NCI-H1930 (cell line): Measurements from ENCODE around the gene SLFN12L.
"Not testable (repeated sequence)": the region's sequence is repeated elsewhere in the genome, so short reads cannot be mapped to it uniquely, and the experiment has no call there.

Source experiments
- DNase-seq, 2 experiments: peaks; one replicate each; lab custom pipeline; 2025; lab: John Stamatoyannopoulos, UW

SLFN12L gene

DNA sequence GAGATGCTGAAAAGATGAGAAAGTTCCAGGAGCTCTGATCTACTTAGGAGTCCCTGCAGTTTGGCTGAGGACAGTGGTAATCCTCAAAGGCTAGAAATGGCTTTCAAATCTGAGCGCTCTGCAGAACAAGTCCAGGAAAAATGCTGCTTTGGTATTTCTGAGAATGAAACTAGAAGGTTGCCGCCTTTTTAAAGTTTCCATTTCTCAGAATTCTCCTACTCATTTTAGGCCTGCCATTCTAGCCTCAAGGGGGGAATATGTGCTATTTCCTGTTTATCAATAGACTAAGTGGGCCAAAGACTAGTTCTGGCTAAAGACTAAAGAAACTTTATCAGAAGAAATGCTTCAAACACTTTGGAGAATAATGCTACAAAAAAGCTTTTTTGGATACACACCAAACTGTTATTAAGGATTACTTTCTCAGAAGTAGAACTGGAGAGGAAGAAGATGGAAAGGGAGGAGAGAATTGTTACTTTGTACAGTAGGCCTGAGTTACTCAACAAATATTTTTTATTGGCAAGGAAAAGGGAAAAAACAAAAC is at the start of gene SLFN12L:
SLFN12L (minus strand) TSS at position 78 of the 541 bp plus-strand sequence. CDS start 15,314 bp downstream, outside the sequence.
- no peak for DNase-seq

DNA sequence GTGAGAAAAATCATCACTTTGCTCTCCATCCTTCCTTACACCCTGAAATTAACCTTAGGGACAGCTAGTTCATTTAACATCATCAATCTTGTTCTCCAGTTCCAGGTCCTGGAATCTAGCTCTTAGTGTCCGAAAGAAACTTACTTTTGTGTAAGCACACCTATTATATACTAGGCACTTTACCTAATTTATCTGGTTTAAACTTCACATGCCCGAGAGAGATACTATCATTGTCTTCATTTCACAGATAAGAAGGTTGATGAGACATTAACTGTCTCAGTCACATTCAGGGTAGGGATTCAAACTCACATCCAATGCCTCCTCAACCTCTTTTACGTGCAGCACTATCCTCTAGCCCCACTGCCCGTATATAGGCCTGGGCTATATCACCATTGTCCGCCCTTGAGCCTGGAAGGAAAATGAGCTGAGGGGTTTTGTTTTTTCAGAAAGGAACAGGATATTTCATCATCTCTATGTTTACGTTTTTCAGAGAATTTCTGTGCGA is 49.1 kb upstream of the SLFN12L start:
- no peak for DNase-seq

DNA sequence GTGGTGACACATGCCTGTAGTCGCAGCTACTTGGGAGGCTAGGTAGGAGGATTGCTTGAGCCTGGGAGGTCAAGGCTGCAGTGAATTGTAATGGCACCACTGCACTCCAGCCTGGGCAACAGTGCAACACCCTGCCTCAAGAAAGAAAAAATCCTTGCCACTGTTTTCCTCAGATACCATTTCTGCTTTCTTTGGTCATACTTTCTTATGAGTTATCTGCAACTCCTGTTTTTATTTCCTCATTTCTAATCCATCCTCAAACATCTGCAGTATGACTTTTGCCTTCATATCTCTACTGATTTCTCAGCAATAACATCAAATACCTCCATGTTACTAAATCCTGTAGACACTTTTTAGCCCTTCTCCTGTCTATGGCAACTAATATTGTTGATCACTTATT is 46.6 kb upstream of the SLFN12L start:
- no peak for DNase-seq

- no peak for DNase-seq
Measured at GRCh38 chr17:35578929-35579432, 41.5 kb upstream of the SLFN12L start.

- peak; percentile 81 to 90 for DNase-seq
Measured at GRCh38 chr17:35578197-35578928, 40.9 kb upstream of the SLFN12L start, which contains the start of gene PEX12. PEX12 (minus strand) TSS chr17:35578571; CDS start chr17:35578021, 550 bp downstream.

GRCh38 chr17:35577830-35578196 is 40.3 kb upstream of the SLFN12L start:
- DNase-seq, result no peak

DNA sequence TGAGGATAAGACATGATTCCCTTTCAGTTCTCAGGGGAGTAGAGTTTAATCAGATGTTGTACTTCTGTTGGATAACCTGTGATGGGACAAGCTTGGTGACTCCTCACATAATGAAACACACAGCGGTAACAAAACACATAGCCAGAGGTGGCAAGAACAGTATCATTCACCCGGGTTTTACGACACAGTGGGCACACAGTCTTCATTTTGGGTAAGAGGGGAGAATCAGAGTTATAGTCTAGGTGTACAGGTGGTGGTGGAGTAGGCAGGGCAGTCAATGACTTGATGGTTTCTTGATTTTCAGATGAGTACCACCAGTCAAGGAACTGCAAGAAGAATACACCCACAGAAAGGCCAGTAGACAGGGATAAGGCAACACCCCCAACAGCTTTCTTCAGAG is 38.3 kb upstream of the SLFN12L start:
- no peak for DNase-seq

DNA sequence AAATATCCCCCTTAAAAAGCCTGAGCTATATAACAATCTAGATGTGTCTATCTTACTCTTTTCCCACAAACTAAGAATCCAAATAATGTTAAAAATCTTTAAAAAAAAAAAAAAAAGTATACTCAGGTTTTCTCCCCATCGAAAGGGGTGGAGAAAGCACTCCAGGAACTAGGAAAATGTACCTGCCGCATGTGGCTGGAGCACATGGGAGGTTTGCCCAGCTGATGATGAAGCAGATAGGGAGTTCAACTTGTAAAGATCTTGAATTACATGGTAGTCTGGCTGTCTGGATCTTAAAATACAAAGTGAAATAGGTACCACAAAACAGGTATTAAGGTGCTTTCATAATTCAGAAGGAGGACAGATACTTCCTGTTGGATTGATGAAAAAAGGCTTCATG is 31.9 kb upstream of the SLFN12L start:
- no peak for DNase-seq

GRCh38 chr17:35568561-35568960 is 31.1 kb upstream of the SLFN12L start:
- no peak for DNase-seq

DNA sequence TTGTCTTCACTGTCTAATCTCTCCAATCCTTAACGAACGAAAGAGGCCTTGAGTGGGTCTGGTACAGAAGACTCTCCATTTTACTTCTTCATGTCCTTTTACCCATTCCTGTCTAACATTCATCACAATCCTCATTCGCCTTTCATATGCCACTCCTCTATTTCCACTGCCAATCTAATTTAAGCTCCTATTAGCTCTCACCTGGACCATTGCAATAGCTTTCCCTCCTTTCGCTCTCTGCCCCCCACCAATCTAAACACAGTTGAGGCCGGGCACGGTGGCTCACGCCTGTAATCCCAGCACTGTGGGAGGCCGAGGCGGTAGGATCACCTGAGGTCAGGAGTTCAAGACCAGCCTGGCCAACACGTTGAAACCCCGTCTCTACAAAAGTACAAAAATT is 29.5 kb upstream of the SLFN12L start:
- no peak for DNase-seq

DNA sequence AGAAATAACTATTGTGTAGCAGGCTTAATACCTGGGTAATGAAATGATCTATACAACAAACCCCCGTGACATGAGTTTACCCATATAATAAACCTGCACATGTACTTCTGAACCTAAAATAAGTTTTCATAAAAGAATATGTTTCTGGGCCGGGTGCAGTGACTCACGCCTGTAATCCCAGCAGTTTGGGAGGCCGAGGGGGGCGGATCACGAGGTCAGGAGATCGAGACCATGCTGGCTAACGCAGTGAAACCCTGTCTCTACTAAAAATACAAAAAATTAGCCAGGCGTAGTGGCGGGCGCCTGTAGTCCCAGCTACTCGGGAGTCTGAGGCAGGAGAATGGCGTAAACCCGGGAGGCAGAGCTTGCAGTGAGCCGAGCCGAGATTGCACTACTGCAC is 25.7 kb upstream of the SLFN12L start:
- not testable (repeated sequence) for DNase-seq

DNA sequence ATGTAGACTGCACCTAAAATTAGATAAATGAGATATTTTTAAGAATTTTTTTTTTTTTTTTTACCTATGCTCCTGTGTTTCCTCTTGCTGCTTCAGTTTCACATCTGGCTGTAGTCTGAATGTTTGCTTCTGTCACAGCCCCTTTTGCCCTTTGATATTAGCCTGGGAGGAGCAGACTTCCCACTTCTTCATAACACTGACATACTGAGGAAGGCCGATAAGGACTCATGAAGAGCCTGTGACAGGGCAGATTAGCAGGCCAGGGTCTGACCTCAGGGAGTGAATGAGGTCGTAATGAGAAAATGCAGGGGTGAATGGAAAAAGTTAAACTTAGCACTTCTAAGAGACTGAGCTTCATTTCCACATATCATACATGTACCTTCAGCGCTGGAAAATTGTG is 23.2 kb upstream of the SLFN12L start, which contains the start of gene SLFN14:
SLFN14 (minus strand) TSS at position 117 of the 400 bp plus-strand sequence. CDS start 2,757 bp downstream, outside the sequence.
- DNase-seq, result no peak

DNA sequence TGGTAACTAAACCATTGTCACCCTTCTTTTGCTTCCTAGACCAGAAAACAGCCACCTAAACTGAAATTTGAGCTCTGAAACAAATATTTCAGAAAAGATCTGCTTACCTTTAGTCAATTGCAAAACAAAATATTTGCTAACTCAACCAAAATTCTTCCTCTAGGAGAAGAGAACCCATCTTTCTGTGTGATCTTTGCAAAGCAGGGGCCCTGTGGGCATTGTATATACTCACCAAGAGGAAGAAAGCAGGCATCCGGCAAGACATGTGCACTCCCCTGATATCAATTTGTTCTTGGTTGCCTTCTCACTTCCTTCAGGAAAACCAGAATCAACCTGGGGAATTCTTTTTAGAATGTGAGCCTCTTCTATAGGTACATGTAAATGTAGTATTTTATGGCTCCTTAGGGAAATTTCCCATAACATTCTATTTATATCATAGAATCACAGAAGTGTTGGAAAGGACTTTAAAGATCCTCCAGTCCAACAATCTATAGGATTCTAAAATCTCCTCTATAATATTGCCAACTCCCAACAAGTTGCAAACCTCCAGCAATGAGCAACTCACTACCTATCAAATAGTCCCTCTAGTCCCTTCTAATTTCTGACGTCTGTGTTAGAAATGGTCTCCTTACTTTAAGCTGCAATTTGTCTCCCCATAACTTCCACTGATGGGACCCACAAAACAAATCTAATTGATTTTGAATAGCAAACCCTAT is 22.2 kb upstream of the SLFN12L start:
- DNase-seq, result no peak

DNA sequence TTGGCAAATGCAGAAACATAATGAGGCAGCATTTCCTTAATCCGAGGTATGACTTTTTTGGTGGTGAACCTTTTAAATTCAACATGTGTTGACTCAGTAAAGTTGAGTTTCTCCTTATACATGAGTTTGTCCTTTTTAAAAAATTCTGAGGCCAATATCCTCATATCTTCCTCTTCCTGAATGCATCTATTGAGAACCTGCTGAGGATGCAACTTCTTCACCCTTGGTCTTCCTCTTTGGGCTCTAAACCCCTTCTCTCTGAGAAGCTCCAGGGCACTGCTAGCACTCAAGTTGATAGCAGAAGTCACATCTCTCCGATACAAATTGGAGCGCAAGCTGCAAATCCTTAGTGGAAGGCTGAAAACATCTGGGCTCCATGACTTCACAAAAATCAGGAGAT is 19.9 kb upstream of the SLFN12L start:
- DNase-seq, result no peak

- DNase-seq, result no peak
Measured at GRCh38 chr17:35555691-35556090, 18.2 kb upstream of the SLFN12L start.

DNA sequence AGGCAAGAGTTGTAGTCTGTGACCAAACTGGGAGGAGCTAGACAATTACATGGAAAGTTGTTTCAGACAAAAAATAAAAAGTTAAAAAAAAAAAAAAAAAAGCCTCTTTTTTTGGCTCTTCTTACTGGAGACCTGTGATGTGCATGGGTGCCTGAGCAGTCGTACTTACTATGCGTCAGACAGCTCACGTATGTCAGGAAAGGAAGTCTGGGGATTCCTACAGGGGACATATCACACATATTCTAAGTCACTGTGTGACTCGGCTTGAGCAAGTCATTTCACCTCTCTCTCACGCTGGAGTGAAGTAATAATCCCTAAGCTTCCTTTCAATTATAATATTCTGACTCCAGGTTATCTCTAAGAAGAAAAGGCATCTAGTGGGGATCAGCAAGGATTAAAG is 17.2 kb upstream of the SLFN12L start:
- DNase-seq, result no peak

- DNase-seq, result no peak
Measured at GRCh38 chr17:35553310-35553709, 15.8 kb upstream of the SLFN12L start.

DNA sequence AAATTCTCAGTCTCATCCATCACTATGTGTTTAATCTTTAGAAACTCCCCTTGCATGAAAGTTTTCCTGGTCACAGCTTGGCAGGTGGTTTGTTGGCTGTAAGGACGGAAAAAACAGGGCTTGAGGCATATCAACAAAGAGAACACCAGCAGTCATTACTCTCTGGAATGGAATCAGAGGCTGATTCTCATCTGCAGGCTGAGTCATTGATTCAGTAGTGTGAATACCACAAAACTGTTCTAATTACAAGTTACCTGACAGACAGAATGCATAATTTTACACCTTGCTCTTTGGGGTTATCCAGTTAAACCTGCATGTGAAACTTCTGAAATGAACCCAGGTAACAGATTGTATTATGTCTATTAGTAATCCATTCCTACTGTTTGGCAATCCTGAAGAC is 11.5 kb upstream of the SLFN12L start:
- DNase-seq, result no peak

- DNase-seq, result no peak
Measured at GRCh38 chr17:35548208-35548810, 10.8 kb upstream of the SLFN12L start.

DNA sequence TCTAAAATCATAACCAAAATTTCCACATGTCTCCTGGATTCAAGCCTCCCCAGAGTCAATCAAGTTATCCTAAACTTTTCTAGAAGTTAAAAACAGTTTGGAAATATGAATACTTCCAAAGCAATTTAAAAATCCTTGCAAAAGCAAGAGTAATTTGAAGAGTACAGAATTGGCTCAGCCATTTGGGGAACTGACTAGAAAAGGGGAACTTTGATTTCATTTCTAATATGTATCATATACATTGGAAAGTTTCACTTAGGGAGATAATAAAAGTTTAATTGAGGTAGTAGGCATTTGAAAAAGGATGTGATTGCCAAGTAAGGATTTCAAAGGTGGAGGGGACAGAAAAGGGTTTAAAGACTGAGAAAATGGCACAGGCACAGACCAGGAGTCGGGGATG is 9.0 kb upstream of the SLFN12L start:
- no peak for DNase-seq

- DNase-seq, result no peak
Measured at GRCh38 chr17:35545150-35545549, 7.7 kb upstream of the SLFN12L start.

DNA sequence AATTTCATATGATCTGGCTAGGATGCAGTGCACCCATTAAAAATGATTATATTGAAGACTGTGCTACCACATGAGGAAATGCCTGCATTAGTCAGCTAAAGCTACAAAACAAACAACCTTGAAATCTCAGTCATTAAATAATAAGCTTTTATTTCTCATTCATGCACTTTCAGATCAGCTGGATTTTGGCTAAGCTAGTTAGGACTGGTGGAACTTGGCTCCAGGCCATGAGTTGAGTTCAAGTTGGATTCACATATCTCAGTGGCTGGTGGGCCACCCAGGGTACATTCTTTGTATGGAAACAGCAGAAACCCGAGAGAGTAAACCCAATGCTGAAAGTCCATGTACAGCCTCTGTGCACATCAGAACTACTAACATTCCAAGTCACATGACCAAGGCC is 6.4 kb upstream of the SLFN12L start:
- DNase-seq, result no peak
